ENCODE data around the gene TESK1.

DNA sequence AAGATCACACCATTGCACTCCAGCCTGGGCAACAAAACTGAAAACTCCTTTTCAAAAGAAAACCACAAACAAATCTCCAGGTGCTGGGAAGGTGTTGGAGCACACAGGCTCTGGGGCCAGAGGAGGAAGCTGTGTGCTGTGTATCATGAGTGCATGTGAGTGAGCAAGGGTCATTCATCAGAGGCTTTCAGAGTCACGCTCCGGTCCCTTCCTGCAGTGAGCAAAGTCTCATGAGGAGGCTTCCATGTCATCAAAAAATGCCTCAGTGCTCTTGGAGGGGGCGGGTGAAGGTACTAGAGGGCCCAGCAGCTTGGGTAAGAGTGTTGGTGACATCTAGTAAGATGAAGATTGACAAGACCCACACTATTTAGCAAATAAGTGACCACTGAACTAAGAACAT lies 48.3 kb upstream of the TESK1 start:
- TF ChIP-seq POLR2A (IDR thresholded peaks at IDR 0.05), result no peak
- TF ChIP-seq, protein P1, sequence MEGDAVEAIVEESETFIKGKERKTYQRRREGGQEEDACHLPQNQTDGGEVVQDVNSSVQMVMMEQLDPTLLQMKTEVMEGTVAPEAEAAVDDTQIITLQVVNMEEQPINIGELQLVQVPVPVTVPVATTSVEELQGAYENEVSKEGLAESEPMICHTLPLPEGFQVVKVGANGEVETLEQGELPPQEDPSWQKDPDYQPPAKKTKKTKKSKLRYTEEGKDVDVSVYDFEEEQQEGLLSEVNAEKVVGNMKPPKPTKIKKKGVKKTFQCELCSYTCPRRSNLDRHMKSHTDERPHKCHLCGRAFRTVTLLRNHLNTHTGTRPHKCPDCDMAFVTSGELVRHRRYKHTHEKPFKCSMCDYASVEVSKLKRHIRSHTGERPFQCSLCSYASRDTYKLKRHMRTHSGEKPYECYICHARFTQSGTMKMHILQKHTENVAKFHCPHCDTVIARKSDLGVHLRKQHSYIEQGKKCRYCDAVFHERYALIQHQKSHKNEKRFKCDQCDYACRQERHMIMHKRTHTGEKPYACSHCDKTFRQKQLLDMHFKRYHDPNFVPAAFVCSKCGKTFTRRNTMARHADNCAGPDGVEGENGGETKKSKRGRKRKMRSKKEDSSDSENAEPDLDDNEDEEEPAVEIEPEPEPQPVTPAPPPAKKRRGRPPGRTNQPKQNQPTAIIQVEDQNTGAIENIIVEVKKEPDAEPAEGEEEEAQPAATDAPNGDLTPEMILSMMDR (IDR thresholded peaks at IDR 0.05), result no peak
